ENCODE measurements around the gene HSBP1L1.

DNA sequence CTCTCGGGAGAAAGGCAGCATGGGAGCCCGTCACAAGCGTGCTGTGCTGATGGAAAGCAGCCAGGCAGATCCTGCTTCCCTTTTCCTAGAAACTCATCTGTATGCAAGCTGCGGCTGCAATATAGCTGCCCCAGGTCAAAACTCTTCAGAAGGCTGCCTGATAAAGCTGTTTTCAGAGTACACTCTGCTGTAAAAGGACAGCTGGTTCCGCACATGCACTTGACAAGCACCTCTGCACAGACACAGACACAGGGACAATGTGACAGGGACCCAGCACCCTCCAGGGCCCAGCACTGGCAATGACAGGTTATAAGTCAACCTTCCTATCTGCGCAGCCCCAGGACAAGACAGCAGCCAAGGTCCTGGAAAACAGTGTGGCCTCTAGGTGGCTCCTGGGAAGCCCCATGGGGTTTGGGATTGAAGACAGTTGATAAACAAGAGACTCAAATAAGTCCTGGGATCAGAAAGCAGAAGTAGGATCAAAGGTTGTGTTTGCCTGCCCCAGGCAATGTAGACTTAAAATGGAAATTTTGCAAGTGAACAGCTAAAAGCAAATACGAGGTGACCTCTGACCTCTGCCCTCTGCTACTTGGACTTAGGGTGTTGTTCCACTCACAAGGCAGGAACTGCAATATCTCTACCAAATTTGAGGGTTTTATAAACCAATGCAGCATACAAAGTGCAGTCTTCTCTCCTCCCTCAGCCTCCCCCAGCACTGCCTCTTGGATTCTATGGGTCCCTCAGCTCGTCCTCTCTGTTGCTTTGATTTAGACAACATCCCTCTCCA is 29.9 kb upstream of the HSBP1L1 start:
- TF ChIP-seq, protein P1, sequence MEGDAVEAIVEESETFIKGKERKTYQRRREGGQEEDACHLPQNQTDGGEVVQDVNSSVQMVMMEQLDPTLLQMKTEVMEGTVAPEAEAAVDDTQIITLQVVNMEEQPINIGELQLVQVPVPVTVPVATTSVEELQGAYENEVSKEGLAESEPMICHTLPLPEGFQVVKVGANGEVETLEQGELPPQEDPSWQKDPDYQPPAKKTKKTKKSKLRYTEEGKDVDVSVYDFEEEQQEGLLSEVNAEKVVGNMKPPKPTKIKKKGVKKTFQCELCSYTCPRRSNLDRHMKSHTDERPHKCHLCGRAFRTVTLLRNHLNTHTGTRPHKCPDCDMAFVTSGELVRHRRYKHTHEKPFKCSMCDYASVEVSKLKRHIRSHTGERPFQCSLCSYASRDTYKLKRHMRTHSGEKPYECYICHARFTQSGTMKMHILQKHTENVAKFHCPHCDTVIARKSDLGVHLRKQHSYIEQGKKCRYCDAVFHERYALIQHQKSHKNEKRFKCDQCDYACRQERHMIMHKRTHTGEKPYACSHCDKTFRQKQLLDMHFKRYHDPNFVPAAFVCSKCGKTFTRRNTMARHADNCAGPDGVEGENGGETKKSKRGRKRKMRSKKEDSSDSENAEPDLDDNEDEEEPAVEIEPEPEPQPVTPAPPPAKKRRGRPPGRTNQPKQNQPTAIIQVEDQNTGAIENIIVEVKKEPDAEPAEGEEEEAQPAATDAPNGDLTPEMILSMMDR (IDR thresholded peaks at IDR 0.05), result no peak
- TF ChIP-seq POLR2A (IDR thresholded peaks at IDR 0.05), result no peak
